DOHH2 (cell line): ENCODE measurements around the gene GDI1.

Experiments used
- H3F3A ChIP-seq: fragments of 200-600 bp; sonication (generic), shearing (Covaris generic); 2 replicates; pipeline ENCODE4 v1.6.0; 2016; ENCODE audit warnings: antibody characterized with exemption, mild to moderate bottlenecking; ENCODE audit not compliant: control insufficient read depth, insufficient read depth
- H3K27ac ChIP-seq: fragments of 200-600 bp; sonication (generic); 2 replicates; pipeline ENCODE4 v1.5.1; 2014; ENCODE audit warnings: low read depth, mild to moderate bottlenecking, low read length, moderate library complexity
- H3K27me3 ChIP-seq: fragments of 200-600 bp; sonication (generic); 2 replicates; pipeline ENCODE4 v1.6.1; 2014; ENCODE audit warnings: mild to moderate bottlenecking, low read length, mixed read lengths; ENCODE audit not compliant: control insufficient read depth
- H3K36me3 ChIP-seq: fragments of 200-600 bp; sonication (generic); 2 replicates; pipeline ENCODE4 v1.6.1; 2014; ENCODE audit warnings: mild to moderate bottlenecking, low read length, moderate library complexity, mixed read lengths; ENCODE audit not compliant: control insufficient read depth
- H3K4me1 ChIP-seq: fragments of 200-600 bp; sonication (generic); 2 replicates; pipeline ENCODE4 v1.6.1; 2014; ENCODE audit warnings: mild to moderate bottlenecking, low read length, mixed read lengths; ENCODE audit not compliant: control insufficient read depth
- H3K4me2 ChIP-seq: fragments of 200-600 bp; sonication (generic); 2 replicates; pipeline ENCODE4 v1.6.0; 2014; ENCODE audit warnings: mild to moderate bottlenecking, low read length, moderate library complexity
- H3K4me3 ChIP-seq: fragments of 200-600 bp; sonication (generic); 2 replicates; pipeline ENCODE4 v1.5.1; 2014; ENCODE audit warnings: mild to moderate bottlenecking, low read length, mixed read lengths
- H3K79me2 ChIP-seq: fragments of 200-600 bp; sonication (generic); 2 replicates; pipeline ENCODE4 v1.6.1; 2014; ENCODE audit warnings: mild to moderate bottlenecking, low read length, mixed read lengths; ENCODE audit not compliant: control insufficient read depth
- H3K9me2 ChIP-seq: fragments of 200-600 bp; sonication (generic); replicated peaks from 2 replicates; pipeline ENCODE4 v1.6.1; 2014; ENCODE audit warnings: mild to moderate bottlenecking, low read length, mixed read lengths; ENCODE audit not compliant: control insufficient read depth
- H3K9me3 ChIP-seq: fragments of 200-600 bp; sonication (generic); 2 replicates; pipeline ENCODE4 v1.6.1; 2014; ENCODE audit warnings: antibody characterized with exemption, low read length, mixed read lengths; ENCODE audit not compliant: control insufficient read depth, insufficient read depth
- H4K20me1 ChIP-seq: fragments of 200-600 bp; sonication (generic); 2 replicates; pipeline ENCODE4 v1.6.0; 2014; ENCODE audit warnings: low read depth, mild to moderate bottlenecking, antibody characterized with exemption, low read length, moderate library complexity; ENCODE audit not compliant: control insufficient read depth, insufficient read depth
- CTCF ChIP-seq: fragments of 200-600 bp; sonication (generic); IDR thresholded peaks from one replicate; pipeline ENCODE4 v1.5.1; 2014; ENCODE audit warnings: antibody characterized with exemption, mild to moderate bottlenecking, low read depth, low read length; ENCODE audit not compliant: poor library complexity, severe bottlenecking
- EZH2phosphoT487 ChIP-seq: fragments of 200-600 bp; sonication (generic); IDR thresholded peaks from 2 replicates; pipeline ENCODE4 v1.6.1; 2017; ENCODE audit warnings: borderline replicate concordance, mild to moderate bottlenecking, antibody characterized with exemption, low read length, moderate library complexity, mixed read lengths

The GDI1 gene

GRCh38 chrX:154430916-154431315 is 6.0 kb upstream of the GDI1 start:
- Histone ChIP-seq H4K20me1 (no peaks in the 10 kb centered on the region), H3K4me3 (no peak overlapping the region), H3K4me2 (no peak overlapping the region), H3K9me3 (no peaks in the 10 kb centered on the region), H3K9me2 (no peaks in the 10 kb centered on the region), H3K27me3 (no peaks in the 10 kb centered on the region), H3K4me1 (peaks cover 17% of the 10 kb centered on the region), H3K27ac (no peak overlapping the region), H3K36me3 (no peaks in the 10 kb centered on the region; the same call in 1 of the 2 replicates), H3F3A (no peaks in the 10 kb centered on the region), H3K79me2 (peaks cover 25% of the 10 kb centered on the region)
- TF ChIP-seq EZH2phosphoT487: no peak
- no peak for TF ChIP-seq CTCF

DNA sequence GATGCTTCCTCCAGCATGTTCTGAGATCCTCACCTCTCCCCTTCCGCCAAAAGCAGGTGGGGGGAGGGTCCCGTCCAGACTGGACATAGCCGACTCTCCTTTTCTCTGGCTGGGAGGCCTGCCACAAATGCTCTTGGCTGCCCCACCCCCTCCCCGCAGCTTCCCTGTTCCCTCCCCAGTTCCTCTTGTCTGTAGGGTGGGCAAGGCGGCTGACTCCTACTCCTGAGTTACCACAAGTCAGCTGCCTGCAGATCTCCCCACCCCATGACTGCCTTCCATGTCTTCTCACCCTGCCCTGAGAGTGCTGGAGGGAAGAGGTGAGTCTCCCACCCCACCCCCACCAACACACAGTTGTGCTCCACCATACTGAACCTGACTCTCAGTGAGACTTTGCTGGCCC is 5.6 kb upstream of the GDI1 start:
- H3K27me3 ChIP-seq: no peaks in the 10 kb centered on the region
- H3K4me3 ChIP-seq: no peak overlapping the region
- H3K4me1 ChIP-seq: peaks cover 20% of the 10 kb centered on the region
- no peaks in the 10 kb centered on the region for H4K20me1 ChIP-seq
- H3K36me3 ChIP-seq: no peaks in the 10 kb centered on the region; the same call in 1 of the 2 replicates
- TF ChIP-seq CTCF (no peak), EZH2phosphoT487 (no peak)
- peaks cover 25% of the 10 kb centered on the region for H3K79me2 ChIP-seq
- no peak overlapping the region for H3K27ac ChIP-seq
- no peaks in the 10 kb centered on the region for H3F3A ChIP-seq
- no peaks in the 10 kb centered on the region for H3K9me2 ChIP-seq
- H3K4me2 ChIP-seq: no peak overlapping the region
- no peaks in the 10 kb centered on the region for H3K9me3 ChIP-seq

GRCh38 chrX:154432210-154432609 is 4.7 kb upstream of the GDI1 start:
- Histone ChIP-seq H3K79me2 (peaks cover 27% of the 10 kb centered on the region), H3F3A (no peaks in the 10 kb centered on the region), H3K4me1 (peaks cover 20% of the 10 kb centered on the region), H3K9me2 (no peaks in the 10 kb centered on the region), H3K36me3 (no peaks in the 10 kb centered on the region; the same call in 1 of the 2 replicates), H3K4me3 (no peak overlapping the region), H4K20me1 (no peaks in the 10 kb centered on the region), H3K27me3 (no peaks in the 10 kb centered on the region), H3K4me2 (no peak overlapping the region), H3K9me3 (no peaks in the 10 kb centered on the region), H3K27ac (no peak overlapping the region)
- TF ChIP-seq EZH2phosphoT487 (no peak), CTCF (no peak)

GRCh38 chrX:154433605-154434004 is 3.3 kb upstream of the GDI1 start:
- no peaks in the 10 kb centered on the region for H3K9me3 ChIP-seq
- no peak for TF ChIP-seq EZH2phosphoT487
- no peak for TF ChIP-seq CTCF

More at GRCh38 chrX:154433605-154434004, 3.3 kb upstream of the GDI1 start:
- Histone ChIP-seq H3K27me3 (no peaks in the 10 kb centered on the region), H3K36me3 (no peaks in the 10 kb centered on the region; the same call in 1 of the 2 replicates), H3K79me2 (peaks cover 36% of the 10 kb centered on the region), H3K4me1 (peaks cover 20% of the 10 kb centered on the region), H3F3A (no peaks in the 10 kb centered on the region), H3K4me2 (no peak overlapping the region), H3K9me2 (no peaks in the 10 kb centered on the region), H3K27ac (no peak overlapping the region), H3K4me3 (no peak overlapping the region), H4K20me1 (no peaks in the 10 kb centered on the region)
